Liver (tissue), 9 donors: ENCODE results near the gene ZMYM3. TPM values are rescaled to one million over a fixed set of nuclear protein-coding genes. Genes with fewer than 3 reads are reported as not detected.

Source experiments
- DNase-seq: peaks from one replicate; pipeline ENCODE4 v3.0.0-alpha.2; 2017; ENCODE audit warnings: low spot score
- H3K27ac ChIP-seq, 2 donors: one replicate each; pipeline ENCODE4 v1.7.0; 2013; ENCODE audit warnings: inconsistent platforms in 2 of 2, low read length in 2 of 2, control low read depth in 1 of 2, low read depth in 1 of 2, mild to moderate bottlenecking in 1 of 2
- H3K27me3 ChIP-seq, 4 donors: one replicate each; pipeline versions ENCODE4 v1.6.1 to v1.7.0; 2013; ENCODE audit warnings: low read length in 3 of 4, inconsistent platforms in 1 of 4, mild to moderate bottlenecking in 1 of 4, moderate library complexity in 1 of 4; ENCODE audit not compliant: control insufficient read depth in 4 of 4, insufficient read depth in 4 of 4
- H3K36me3 ChIP-seq, 4 donors: one replicate each; pipeline versions ENCODE4 v1.6.1 to v1.7.0; 2013; ENCODE audit warnings: low read length in 3 of 4, mild to moderate bottlenecking in 3 of 4, low read depth in 1 of 4, moderate library complexity in 1 of 4; ENCODE audit not compliant: control insufficient read depth in 4 of 4, insufficient read depth in 3 of 4
- H3K4me1 ChIP-seq, 4 donors: one replicate each; pipeline versions ENCODE4 v1.6.1 to v1.7.0; 2013; ENCODE audit warnings: low read length in 3 of 4, mild to moderate bottlenecking in 3 of 4, moderate library complexity in 1 of 4; ENCODE audit not compliant: control insufficient read depth in 4 of 4, insufficient read depth in 4 of 4
- H3K4me3 ChIP-seq, 3 donors: one replicate each; pipeline versions ENCODE4 v1.6.1 to v1.7.0; 2013; ENCODE audit warnings: low read length in 3 of 3, control low read depth in 1 of 3, low read depth in 1 of 3, mild to moderate bottlenecking in 1 of 3
- H3K9ac ChIP-seq, 2 donors: one replicate each; pipeline ENCODE4 v1.7.0; 2013; ENCODE audit warnings: low read length in 2 of 2, mild to moderate bottlenecking in 2 of 2, moderate library complexity in 2 of 2, control low read depth in 1 of 2, low read depth in 1 of 2
- H3K9me3 ChIP-seq, 4 donors: one replicate each; pipeline versions ENCODE4 v1.6.1 to v1.7.0; 2013; ENCODE audit warnings: low read length in 3 of 4; ENCODE audit not compliant: control insufficient read depth in 4 of 4
- ATF3 ChIP-seq: IDR thresholded peaks from 2 replicates; pipeline ENCODE4 v1.6.1; 2016; ENCODE audit warnings: antibody characterized with exemption
- CTCF ChIP-seq: fragments of 150-350 bp; IDR thresholded peaks from 2 replicates; pipeline ENCODE4 v1.5.1; 2017; ENCODE audit warnings: improper control_type of control experiment, low read depth, low read length; ENCODE audit not compliant: missing input control
- FOXA2 ChIP-seq: IDR thresholded peaks from 2 replicates; pipeline ENCODE4 v1.6.1; 2016; ENCODE audit warnings: antibody characterized with exemption
- HNF4G ChIP-seq: IDR thresholded peaks from 2 replicates; pipeline ENCODE4 v1.6.1; 2016; ENCODE audit warnings: antibody characterized with exemption
- MAX ChIP-seq: IDR thresholded peaks from 2 replicates; pipeline ENCODE4 v1.6.1; 2016; ENCODE audit warnings: antibody characterized with exemption
- NR2F2 ChIP-seq: IDR thresholded peaks from 2 replicates; pipeline ENCODE4 v1.6.1; 2016; ENCODE audit warnings: antibody characterized with exemption
- RAD21 ChIP-seq, 2 donors: IDR thresholded peaks; 2 replicates each; pipeline ENCODE4 v1.6.1; 2016; ENCODE audit warnings: antibody characterized with exemption in 2 of 2, mild to moderate bottlenecking in 2 of 2
- REST ChIP-seq: IDR thresholded peaks from 2 replicates; pipeline ENCODE4 v1.6.1; 2016; ENCODE audit warnings: antibody characterized with exemption, mild to moderate bottlenecking
- RXRA ChIP-seq, 2 donors: IDR thresholded peaks; 2 replicates each; pipeline ENCODE4 v1.6.1; 2017 to 2018; ENCODE audit warnings: antibody characterized with exemption in 2 of 2, mild to moderate bottlenecking in 1 of 2
- SP1 ChIP-seq: IDR thresholded peaks from 2 replicates; pipeline ENCODE4 v1.6.1; 2018; ENCODE audit warnings: antibody characterized with exemption, mild to moderate bottlenecking
- YY1 ChIP-seq: IDR thresholded peaks from 2 replicates; pipeline ENCODE4 v1.6.1; 2016; ENCODE audit warnings: antibody characterized with exemption, mild to moderate bottlenecking
- ZBTB33 ChIP-seq: IDR thresholded peaks from 2 replicates; pipeline ENCODE4 v1.6.1; 2016; ENCODE audit warnings: antibody characterized with exemption
- whole genome bisulfite sequencing: extraction: QIAGEN DNeasy Blood & Tissue Kit; methylation state at CpG from one replicate; pipeline ENCODE4 v1.1.7; 2013; 5-methylcytosine and 5-hydroxymethylcytosine counted together
- polyA plus RNA-seq, 2 donors: library from polyadenylated mRNA; stranded (reverse) in 1 of 2; unstranded in 1 of 2; fragments of 200-250 nt in 1 of 2; fragments of >200 nt in 1 of 2; fragmentation: Nextera tagmentation in 1 of 2; extraction: Ambion mirVana in 1 of 2; gene quantifications; one replicate each; pipeline versions ENCODE4 v1.2.1 to v1.2.3, GENCODE V29; 2013 to 2015
- total RNA-seq, 2 donors: library from RNA; depleted of rRNA; stranded (reverse); fragments of >200 nt; gene quantifications; one replicate each; pipeline ENCODE4 v1.2.3, GENCODE V29; 2014
- donor health status: healthy.
- donor health status: healthy.
- donor health status: healthy.
- donor health status: healthy.
- donor health status: healthy.

The ZMYM3 gene
- total RNA-seq (10 to 100 TPM in 1 of 2 donors, 1 to 10 TPM in 1; 6.9 to 13.3 TPM), polyA plus RNA-seq (1 to 10 TPM; 4.5 to 5.5 TPM)

GRCh38 chrX:71254092-71254963 is at the start of gene ZMYM3:
TSS of gene ZMYM3 (minus strand) at chrX:71254140. CDS start at chrX:71253255, 885 bp downstream.
- peak within 1 kb of the TSS; percentile 83 to 90 (median 85) for H3K4me3 ChIP-seq
- H3K27me3 ChIP-seq, result no peaks in the 10 kb centered on the region
- H3K9me3 ChIP-seq, result no peaks in the 10 kb centered on the region
- WGBS, result under 1% methylated on average over 54 of the region's 54 CpGs
- TF ChIP-seq FOXA2 (no peak), NR2F2 (no peak), MAX (peak; percentile 26), ATF3 (no peak), ZBTB33 (peak; percentile 97), HNF4G (no peak), RXRA (IDR thresholded peaks at IDR 0.05) (no peak), SP1 (peak; percentile 35), RAD21 (IDR thresholded peaks at IDR 0.05) (peak; percentile 15 to 31), REST (no peak), YY1 (no peak), CTCF (no peak)
- H3K9ac ChIP-seq, result peak within 1 kb of the TSS in 1 of 2 donors; percentile 75
- H3K4me1 ChIP-seq, result peaks cover 5 to 9% (median 7%) of the 10 kb centered on the region in 4 donors
- H3K36me3 ChIP-seq, result peaks cover 0 to 3% (median 2%) of the 10 kb centered on the region in 4 donors
- DNase-seq, result peak; percentile 74
- H3K27ac ChIP-seq, result peak within 1 kb of the TSS; percentile 75 to 78
